Neural crest cell (in vitro differentiated cells): ENCODE results near the gene ELOA. TPM values are rescaled to one million over a fixed set of nuclear protein-coding genes. Genes with fewer than 3 reads are reported as not detected.

ENCODE experiments used
- DNase-seq: peaks from one replicate; pipeline ENCODE4 v3.0.0; 2021; ENCODE audit warnings: low read depth, mixed read lengths, low spot score
- H3K27ac Mint-ChIP-seq: one replicate; pipeline ENCODE4 v1.8.0; 2021; ENCODE audit warnings: mild to moderate bottlenecking, mixed read lengths; ENCODE audit not compliant: unreplicated experiment
- H3K27me3 Mint-ChIP-seq: 2 replicates; pipeline ENCODE4 v1.8.0; 2021; ENCODE audit warnings: low read depth, mild to moderate bottlenecking, mixed read lengths
- H3K36me3 Mint-ChIP-seq: 2 replicates; pipeline ENCODE4 v1.8.0; 2021; ENCODE audit warnings: low read depth, mild to moderate bottlenecking, mixed read lengths
- H3K4me1 Mint-ChIP-seq: 2 replicates; pipeline ENCODE4 v1.8.0; 2021; ENCODE audit warnings: mixed read lengths
- H3K4me3 Mint-ChIP-seq: one replicate; pipeline ENCODE4 v1.8.0; 2021; ENCODE audit warnings: mild to moderate bottlenecking, mixed read lengths
- H3K9me3 Mint-ChIP-seq: 2 replicates; pipeline ENCODE4 v1.8.0; 2021; ENCODE audit warnings: mixed read lengths
- total RNA-seq: library from RNA; stranded (reverse); gene quantifications from 2 replicates; pipeline ENCODE4 v1.2.1, GENCODE V29; 2021
- TF ChIP-seq, protein P1 (sequence below): fragments of 200-600 bp; sonication (generic); conservative IDR thresholded peaks from 2 replicates; pipeline ENCODE4 v1.5.0; 2021; ENCODE audit warnings: antibody characterized with exemption, mild to moderate bottlenecking

ELOA gene
- total RNA-seq, 1 donor from 2014 or later, result 45.8 TPM

DNA sequence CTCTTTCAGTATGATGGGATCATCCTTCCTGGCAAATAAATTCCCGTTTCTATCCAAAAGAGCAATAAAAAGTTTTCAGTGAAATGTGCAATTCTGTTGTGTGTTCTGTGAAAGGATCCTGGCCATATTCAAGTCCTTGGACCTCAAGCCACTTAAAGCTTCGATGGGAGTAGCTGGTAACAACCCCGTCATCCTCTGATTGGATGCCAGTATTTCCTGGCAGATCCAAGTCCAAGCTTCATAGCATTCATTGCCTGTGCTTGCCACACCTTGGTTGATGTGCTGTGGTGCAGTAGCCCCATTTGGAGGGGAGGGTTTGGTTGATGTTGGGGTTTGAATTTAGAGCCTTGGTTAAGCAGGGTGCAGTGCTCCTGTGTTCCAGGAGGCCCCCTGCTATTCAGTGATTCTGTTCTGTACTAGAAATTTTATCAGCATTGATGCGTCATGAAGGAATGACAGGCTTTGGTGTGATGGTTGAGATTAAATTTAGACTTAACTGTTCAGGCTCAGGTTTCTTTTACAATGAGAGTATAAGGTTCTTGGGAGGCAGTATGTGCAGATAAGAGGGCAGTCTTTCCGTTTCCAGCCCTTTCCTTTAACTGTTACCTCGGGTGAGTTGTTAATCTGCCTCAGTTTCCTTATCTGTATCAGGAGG is 46.8 kb upstream of the ELOA start:
- no peak for DNase-seq
- no peaks in the 10 kb centered on the region for H3K9me3 Mint-ChIP-seq
- H3K36me3 Mint-ChIP-seq, result peaks cover 55% of the 10 kb centered on the region
- peak overlapping the region; percentile 71 for H3K4me3 Mint-ChIP-seq
- peaks cover 62% of the 10 kb centered on the region for H3K4me1 Mint-ChIP-seq
- TF ChIP-seq, protein P1, sequence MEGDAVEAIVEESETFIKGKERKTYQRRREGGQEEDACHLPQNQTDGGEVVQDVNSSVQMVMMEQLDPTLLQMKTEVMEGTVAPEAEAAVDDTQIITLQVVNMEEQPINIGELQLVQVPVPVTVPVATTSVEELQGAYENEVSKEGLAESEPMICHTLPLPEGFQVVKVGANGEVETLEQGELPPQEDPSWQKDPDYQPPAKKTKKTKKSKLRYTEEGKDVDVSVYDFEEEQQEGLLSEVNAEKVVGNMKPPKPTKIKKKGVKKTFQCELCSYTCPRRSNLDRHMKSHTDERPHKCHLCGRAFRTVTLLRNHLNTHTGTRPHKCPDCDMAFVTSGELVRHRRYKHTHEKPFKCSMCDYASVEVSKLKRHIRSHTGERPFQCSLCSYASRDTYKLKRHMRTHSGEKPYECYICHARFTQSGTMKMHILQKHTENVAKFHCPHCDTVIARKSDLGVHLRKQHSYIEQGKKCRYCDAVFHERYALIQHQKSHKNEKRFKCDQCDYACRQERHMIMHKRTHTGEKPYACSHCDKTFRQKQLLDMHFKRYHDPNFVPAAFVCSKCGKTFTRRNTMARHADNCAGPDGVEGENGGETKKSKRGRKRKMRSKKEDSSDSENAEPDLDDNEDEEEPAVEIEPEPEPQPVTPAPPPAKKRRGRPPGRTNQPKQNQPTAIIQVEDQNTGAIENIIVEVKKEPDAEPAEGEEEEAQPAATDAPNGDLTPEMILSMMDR, result no peak
- no peak overlapping the region for H3K27ac Mint-ChIP-seq
- no peaks in the 10 kb centered on the region for H3K27me3 Mint-ChIP-seq

GRCh38 chr1:23698466-23698865 is 44.8 kb upstream of the ELOA start:
- TF ChIP-seq, protein P1, result no peak
- Mint-ChIP-seq H3K9me3 (no peaks in the 10 kb centered on the region), H3K36me3 (peaks cover 43% of the 10 kb centered on the region), H3K4me3 (peak overlapping the region; percentile 54), H3K27me3 (no peaks in the 10 kb centered on the region), H3K27ac (no peak overlapping the region), H3K4me1 (peaks cover 48% of the 10 kb centered on the region)
- DNase-seq, result no peak

DNA sequence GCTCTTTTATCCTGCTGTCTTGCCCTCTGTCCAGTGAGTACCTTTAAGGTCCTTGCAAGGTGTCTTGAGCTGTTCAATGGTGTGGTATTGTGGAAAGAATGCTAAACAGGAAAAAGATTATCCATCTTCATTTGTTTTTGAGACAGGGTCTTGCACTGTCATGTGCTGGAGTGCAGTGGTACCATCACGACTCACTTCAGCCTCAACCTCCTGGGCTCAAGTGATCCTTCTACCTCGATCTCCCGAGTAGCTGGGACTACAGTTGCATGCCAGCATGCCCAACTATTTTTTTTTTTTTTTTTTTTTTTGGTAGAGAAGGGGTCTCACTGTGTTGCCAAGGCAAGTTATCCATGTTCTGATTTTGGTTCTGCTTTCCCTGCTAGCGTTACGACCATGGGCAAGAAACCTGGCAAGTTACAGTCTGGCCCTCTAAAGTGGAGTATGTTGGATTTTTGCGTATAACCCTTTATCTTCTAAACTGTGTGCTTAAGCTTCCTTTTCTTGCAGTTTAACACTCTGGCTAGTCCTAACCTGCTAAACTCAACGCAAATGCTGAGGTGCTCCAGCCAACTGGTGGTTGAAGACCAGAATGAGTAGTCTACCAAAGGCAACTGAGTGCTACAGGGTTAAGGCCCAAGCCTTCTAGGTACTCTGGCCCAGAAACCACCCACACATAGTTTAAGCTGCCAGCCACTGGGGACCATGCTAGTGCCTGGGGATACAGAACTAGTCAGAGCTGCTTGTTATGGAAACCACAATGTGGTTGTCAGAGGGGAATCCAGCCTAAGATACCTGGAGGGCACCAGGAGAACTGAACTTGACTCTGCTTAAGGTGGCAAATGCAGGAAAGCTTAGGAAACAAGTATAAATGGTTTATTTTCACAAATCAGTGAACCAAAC is 43.7 kb upstream of the ELOA start:
- Mint-ChIP-seq H3K4me3 (no peak overlapping the region), H3K27ac (no peak overlapping the region), H3K4me1 (peaks cover 38% of the 10 kb centered on the region), H3K27me3 (no peaks in the 10 kb centered on the region), H3K36me3 (peaks cover 36% of the 10 kb centered on the region), H3K9me3 (no peaks in the 10 kb centered on the region)
- TF ChIP-seq, protein P1, result no peak
- DNase-seq, result no peak

DNA sequence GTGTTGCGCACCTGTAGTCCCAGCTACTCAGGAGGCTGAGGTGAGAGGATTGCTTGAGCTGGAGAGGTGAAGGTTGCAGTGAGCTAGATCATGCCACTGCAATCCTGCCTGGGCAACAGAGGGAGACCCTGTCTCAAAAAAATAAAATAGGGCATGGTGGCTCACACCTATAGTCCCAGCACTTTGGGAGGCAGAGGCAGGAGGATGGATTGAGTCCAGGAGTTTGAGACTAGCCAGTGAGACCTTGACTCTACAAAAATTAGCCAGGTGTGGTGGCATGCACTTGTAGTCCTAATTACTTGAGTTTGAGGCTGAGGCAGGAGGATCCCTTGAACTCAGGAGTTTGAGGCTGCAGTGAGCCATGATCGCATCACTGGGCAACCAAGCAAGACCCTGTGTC is 42.0 kb upstream of the ELOA start:
- H3K9me3 Mint-ChIP-seq, result no peaks in the 10 kb centered on the region
- no peak overlapping the region for H3K27ac Mint-ChIP-seq
- no peaks in the 10 kb centered on the region for H3K27me3 Mint-ChIP-seq
- no peak for DNase-seq
- peaks cover 20% of the 10 kb centered on the region for H3K4me1 Mint-ChIP-seq
- H3K4me3 Mint-ChIP-seq, result no peak overlapping the region
- TF ChIP-seq, protein P1, result no peak
- H3K36me3 Mint-ChIP-seq, result peaks cover 25% of the 10 kb centered on the region

DNA sequence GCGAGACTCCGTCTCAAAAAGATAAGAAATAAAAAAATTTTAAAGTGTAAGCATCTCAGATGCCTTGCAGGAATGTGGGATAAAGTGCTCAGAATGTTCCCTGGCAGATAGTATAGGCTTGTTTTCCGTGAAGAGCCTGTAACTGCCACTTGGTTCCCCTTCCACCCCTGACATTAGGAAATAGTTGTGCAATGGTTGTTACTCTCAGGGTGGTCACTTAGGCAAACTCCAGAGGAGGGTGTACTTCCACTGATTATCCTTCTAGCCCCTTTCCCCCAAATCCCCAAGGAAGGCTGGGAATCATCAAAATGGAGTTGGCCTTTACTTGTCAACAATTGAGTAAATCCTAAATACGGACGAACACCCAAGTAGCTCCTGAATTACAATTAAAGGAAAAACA is 41.3 kb upstream of the ELOA start:
- DNase-seq, result no peak
- Mint-ChIP-seq H3K9me3 (no peaks in the 10 kb centered on the region), H3K27me3 (no peaks in the 10 kb centered on the region), H3K4me1 (peaks cover 15% of the 10 kb centered on the region), H3K36me3 (peaks cover 21% of the 10 kb centered on the region), H3K4me3 (no peak overlapping the region), H3K27ac (no peak overlapping the region)
- TF ChIP-seq, protein P1, result no peak
